A549 treated with Hydrocortisone at 1 μM for 4 hours (cell line): ENCODE results near the gene NCR2. TPM values are rescaled to one million over a fixed set of nuclear protein-coding genes. Genes with fewer than 3 reads are reported as not detected.

Experiments used
- total RNA-seq: library from RNA; stranded (reverse); fragments of 200-300 nt; extraction: Qiagen RNA extraction; gene quantifications from 5 replicates; pipeline ENCODE4 v1.2.3, GENCODE V29; 2022

NCR2 gene, protein sequence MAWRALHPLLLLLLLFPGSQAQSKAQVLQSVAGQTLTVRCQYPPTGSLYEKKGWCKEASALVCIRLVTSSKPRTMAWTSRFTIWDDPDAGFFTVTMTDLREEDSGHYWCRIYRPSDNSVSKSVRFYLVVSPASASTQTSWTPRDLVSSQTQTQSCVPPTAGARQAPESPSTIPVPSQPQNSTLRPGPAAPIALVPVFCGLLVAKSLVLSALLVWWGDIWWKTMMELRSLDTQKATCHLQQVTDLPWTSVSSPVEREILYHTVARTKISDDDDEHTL
- not detected in 5 replicates for total RNA-seq

DNA sequence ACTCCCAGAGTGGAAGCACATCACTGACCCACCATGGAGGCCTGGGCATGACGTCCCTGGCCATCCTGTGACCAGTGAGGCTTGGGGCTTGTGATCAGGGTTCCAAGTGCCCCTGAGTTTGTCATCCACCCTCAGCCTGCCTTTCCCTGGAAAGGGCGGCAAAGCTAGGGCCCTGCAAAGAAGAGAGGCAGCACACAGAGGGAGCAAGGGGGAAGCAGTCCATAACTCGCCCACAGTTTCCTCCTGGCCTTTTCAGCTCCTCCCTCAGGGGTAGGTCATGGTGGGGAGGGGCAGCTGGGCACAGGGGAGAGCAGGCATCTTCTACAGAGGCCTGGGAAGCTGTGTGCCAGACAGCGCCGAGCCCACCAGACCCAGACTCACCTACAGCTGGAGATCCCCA is at the start of gene NCR2:
NCR2 (plus strand) TSS at position 313 of the 400 bp plus-strand sequence. CDS start 269 bp downstream, outside the sequence.

GRCh38 chr6:41286544-41287346 is 48.7 kb upstream of the NCR2 start, which contains the start of gene TREM1:
TSS of gene TREM1 (minus strand) at chr6:41286682. CDS start at chr6:41286655, 27 bp downstream.

Other genes starting within 250 kb of the NCR2 start
- not detected in 5 replicates for gene TREML1, start 181.3 kb upstream of the NCR2 start, total RNA-seq
- gene TREM2, start 172.5 kb upstream of the NCR2 start, total RNA-seq: 0.10 to 0.13 TPM in 2 of 5 replicates, not detected in the others
- not detected in 5 replicates for gene TREML2, start 134.5 kb upstream of the NCR2 start, total RNA-seq
- gene TREML4, start 107.3 kb upstream of the NCR2 start, total RNA-seq: not detected in 5 replicates
- 0.10 to 0.25 TPM (median 0.13 TPM) in 3 of 5 replicates, not detected in the others for gene TREM1, start 48.9 kb upstream of the NCR2 start, total RNA-seq
- gene FOXP4, start 210.8 kb downstream of the NCR2 start, total RNA-seq: 20.2 to 26.3 TPM (median 23.8 TPM) in 5 replicates